CD14-positive monocyte (primary cell): ENCODE measurements around the gene SYCE1. TPM values are rescaled to one million over a fixed set of nuclear protein-coding genes. Genes with fewer than 3 reads are reported as not detected.

Experiments
- DNase-seq, 3 donors: peaks; one replicate each; pipeline ENCODE4 v3.0.0-alpha.2; 2011 to 2022
- H2AFZ ChIP-seq: 2 replicates; pipeline ENCODE4 v1.6.0; 2012; ENCODE audit warnings: mild to moderate bottlenecking, low read depth, low read length, inconsistent platforms; ENCODE audit not compliant: insufficient read depth, poor library complexity, severe bottlenecking
- H3K27ac ChIP-seq, 2 donors: 1 replicate in 1 of 2; 2 replicates in 1 of 2; pipeline ENCODE4 v1.5.1; 2012 to 2013; ENCODE audit warnings: low read length in 2 of 2, control low read depth in 1 of 2, inconsistent platforms in 1 of 2, low read depth in 1 of 2, mild to moderate bottlenecking in 1 of 2
- H3K27me3 ChIP-seq, 2 donors: one replicate each; pipeline versions ENCODE4 v1.6.0 to v1.6.1; 2011 to 2013; ENCODE audit warnings: low read length in 2 of 2; ENCODE audit not compliant: control insufficient read depth in 2 of 2, insufficient read depth in 2 of 2
- H3K36me3 ChIP-seq, 2 donors: replicated peaks in 1 of 2; 1 replicate in 1 of 2; 2 replicates in 1 of 2; pipeline versions ENCODE4 v1.5.1 to v1.6.1; 2012 to 2013; ENCODE audit warnings: low read length in 2 of 2, control low read depth in 1 of 2, inconsistent platforms in 1 of 2, mild to moderate bottlenecking in 1 of 2; ENCODE audit not compliant: insufficient read depth in 2 of 2, control insufficient read depth in 1 of 2
- H3K4me1 ChIP-seq, 2 donors: 1 replicate in 1 of 2; 2 replicates in 1 of 2; pipeline versions ENCODE4 v1.5.1 to v1.6.1; 2012 to 2013; ENCODE audit warnings: low read length in 2 of 2, control low read depth in 1 of 2, inconsistent platforms in 1 of 2, mild to moderate bottlenecking in 1 of 2, moderate library complexity in 1 of 2; ENCODE audit not compliant: insufficient read depth in 2 of 2, control insufficient read depth in 1 of 2
- H3K4me2 ChIP-seq: replicated peaks from 2 replicates; pipeline ENCODE3; 2012; ENCODE audit warnings: low read length, moderate library complexity, mild to moderate bottlenecking; ENCODE audit not compliant: poor library complexity, severe bottlenecking; ENCODE audit errors: extremely low read depth
- H3K4me3 ChIP-seq, 3 experiments: fragments of 200-600 bp in 1 of 3; sonication (generic) in 1 of 3; replicated peaks in 1 of 3; 1 replicate in 2 of 3; 2 replicates in 1 of 3; pipeline ENCODE4 v1.5.1; 2011 to 2013; ENCODE audit warnings: low read length in 3 of 3, mild to moderate bottlenecking in 3 of 3, control low read depth in 2 of 3, low read depth in 2 of 3, inconsistent platforms in 1 of 3, moderate library complexity in 1 of 3
- H3K79me2 ChIP-seq: 2 replicates; pipeline ENCODE4 v1.6.0; 2012; ENCODE audit warnings: mild to moderate bottlenecking, control low read depth, inconsistent platforms, low read length, moderate library complexity; ENCODE audit not compliant: insufficient read depth
- H3K9ac ChIP-seq: 2 replicates; pipeline ENCODE4 v1.6.0; 2017; ENCODE audit warnings: low read length, mild to moderate bottlenecking; ENCODE audit not compliant: insufficient read depth, poor library complexity, severe bottlenecking
- H3K9me3 ChIP-seq, 2 donors: replicated peaks in 1 of 2; 1 replicate in 1 of 2; 2 replicates in 1 of 2; pipeline versions ENCODE4 v1.5.1 to v1.6.1; 2012 to 2013; ENCODE audit warnings: low read length in 2 of 2, control low read depth in 1 of 2; ENCODE audit not compliant: control insufficient read depth in 1 of 2, insufficient read depth in 1 of 2
- H4K20me1 ChIP-seq: 2 replicates; pipeline ENCODE4 v1.6.0; 2012; ENCODE audit warnings: mild to moderate bottlenecking, low read length, control low read depth, moderate library complexity; ENCODE audit not compliant: insufficient read depth
- H3K27ac Mint-ChIP-seq, 7 donors: one replicate each; pipeline ENCODE4 v1.8.0; 2020; ENCODE audit warnings: mild to moderate bottlenecking in 7 of 7, mixed read lengths in 7 of 7, moderate library complexity in 6 of 7, inconsistent platforms in 2 of 7
- H3K27me3 Mint-ChIP-seq, 3 donors: one replicate each; pipeline ENCODE4 v1.8.0; 2021 to 2022; ENCODE audit warnings: low read depth in 3 of 3, mild to moderate bottlenecking in 3 of 3, mixed read lengths in 3 of 3, moderate library complexity in 3 of 3, inconsistent platforms in 1 of 3
- H3K36me3 Mint-ChIP-seq, 2 donors: one replicate each; pipeline ENCODE4 v1.8.0; 2020; ENCODE audit warnings: mixed read lengths in 2 of 2, inconsistent platforms in 1 of 2, mild to moderate bottlenecking in 1 of 2
- H3K4me1 Mint-ChIP-seq: one replicate; pipeline ENCODE4 v1.8.0; 2020; ENCODE audit warnings: mild to moderate bottlenecking, mixed read lengths
- H3K4me3 Mint-ChIP-seq, 2 donors: one replicate each; pipeline ENCODE4 v1.8.0; 2020; ENCODE audit warnings: mild to moderate bottlenecking in 2 of 2, mixed read lengths in 2 of 2, moderate library complexity in 1 of 2
- H3K9me3 Mint-ChIP-seq, 7 donors: one replicate each; pipeline ENCODE4 v1.8.0; 2020 to 2022; ENCODE audit warnings: mixed read lengths in 7 of 7, mild to moderate bottlenecking in 6 of 7, moderate library complexity in 6 of 7, inconsistent platforms in 2 of 7
- WGBS: methylation state at CpG from one replicate; pipeline ENCODE4 v1.1.5; 2013; ENCODE audit warnings: missing lambda C conversion rate; ENCODE audit not compliant: insufficient coverage; 5-methylcytosine and 5-hydroxymethylcytosine counted together
- intact Hi-C, 2 donors: fragments of 100-400 bp; cut with micrococcal nuclease; formaldehyde crosslinking; loops; one replicate each; pipeline versions ENCODE4 v1.15.0 to v1.15.1; 2023
- polyA plus RNA-seq, 3 donors: library from polyadenylated mRNA; depleted of rRNA in 1 of 3; unstranded in 2 of 3; stranded (reverse) in 1 of 3; fragments of 300-500 nt in 2 of 3; fragments of >200 nt in 1 of 3; fragmentation: Illumina TruSeq in 2 of 3; gene quantifications; 1 replicate in 2 of 3; 2 replicates in 1 of 3; pipeline ENCODE4 v1.2.3, GENCODE V29; 2012 to 2021
- TF ChIP-seq, protein P1 (sequence below): fragments of 200-600 bp; IDR thresholded peaks from one replicate; pipeline ENCODE4 v1.8.0; 2022; ENCODE audit warnings: antibody characterized with exemption, mild to moderate bottlenecking

Gene SYCE1
- polyA plus RNA-seq, 3 donors: 0.12 TPM; not detected in 2

DNA sequence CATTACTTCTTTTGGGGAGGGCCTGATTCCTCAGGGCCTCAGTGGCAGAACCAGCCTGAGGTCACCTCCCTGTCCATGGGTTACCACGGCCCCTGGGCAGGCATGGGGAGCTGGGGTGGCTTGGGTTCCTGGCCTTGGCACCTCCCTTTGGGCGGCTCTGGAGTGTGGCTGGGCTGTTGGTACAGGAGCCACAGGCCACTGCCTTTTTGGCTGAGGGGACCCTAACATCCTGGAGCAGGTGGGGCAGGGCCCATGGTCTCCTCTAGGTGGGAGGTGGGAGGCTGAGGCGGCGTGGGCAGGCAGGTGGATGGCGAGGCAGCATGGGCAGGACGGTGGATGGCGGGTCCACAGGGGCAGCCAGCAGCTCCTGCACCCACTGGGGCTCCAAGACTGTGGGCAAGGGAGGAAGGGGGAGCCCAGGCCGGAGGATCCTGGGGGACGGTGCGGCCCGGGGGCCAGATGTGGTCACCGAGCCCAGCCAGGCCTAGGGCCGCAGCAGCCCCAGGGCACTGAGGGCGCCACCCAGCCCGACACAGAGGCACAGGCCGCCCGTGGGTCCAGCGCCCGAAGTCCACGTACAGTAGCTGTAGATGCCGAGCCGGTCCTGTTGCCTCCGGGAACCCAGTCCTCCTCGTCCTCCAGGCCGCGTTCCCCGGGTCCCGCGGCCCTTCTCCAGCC lies 2.4 kb upstream of the SYCE1 start:
- DNase-seq: no peak
- no peaks in the 10 kb centered on the region for H3K4me1 Mint-ChIP-seq

DNA sequence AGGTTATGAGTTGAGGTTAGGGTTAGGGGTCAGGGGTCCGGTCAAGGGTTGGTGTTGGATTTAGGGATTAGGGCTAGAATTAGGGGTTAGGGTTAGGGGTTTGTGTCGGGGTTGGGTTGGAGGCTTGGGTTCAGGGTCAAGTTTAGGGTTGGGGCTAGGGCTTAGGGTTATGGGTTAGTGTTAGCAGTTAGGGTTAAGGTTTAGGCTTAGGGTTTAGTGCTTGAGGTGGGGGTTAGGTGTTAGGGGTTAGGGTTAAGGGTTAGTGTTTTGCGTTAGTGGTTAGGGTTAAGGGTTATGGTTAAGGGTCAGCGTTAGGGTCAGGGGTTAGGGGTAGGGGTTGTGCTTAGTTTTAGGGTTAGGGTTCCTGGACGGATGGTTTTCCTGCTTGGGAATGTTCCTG lies 1.7 kb upstream of the SYCE1 start:
- peaks cover 23 to 43% (median 37%) of the 10 kb centered on the region in 7 donors for H3K9me3 Mint-ChIP-seq
- Histone ChIP-seq H3K9me3 (peaks cover 38 to 39% of the 10 kb centered on the region in 2 donors), H2AFZ (no peak overlapping the region), H3K27me3 (peaks cover 0 to 8% of the 10 kb centered on the region in 2 donors), H3K79me2 (no peaks in the 10 kb centered on the region), H3K9ac (no peak overlapping the region), H3K4me3 (no peak overlapping the region), H3K36me3 (no peaks in the 10 kb centered on the region), H3K27ac (no peak overlapping the region), H4K20me1 (no peaks in the 10 kb centered on the region), H3K4me2 (no peak overlapping the region), H3K4me1 (no peaks in the 10 kb centered on the region)
- no peak for DNase-seq
- peaks cover 2 to 25% (median 6%) of the 10 kb centered on the region in 3 donors for H3K27me3 Mint-ChIP-seq
- peaks cover 0 to 3% of the 10 kb centered on the region in 2 donors for H3K36me3 Mint-ChIP-seq
- no peak overlapping the region for H3K4me3 Mint-ChIP-seq
- TF ChIP-seq, protein P1, sequence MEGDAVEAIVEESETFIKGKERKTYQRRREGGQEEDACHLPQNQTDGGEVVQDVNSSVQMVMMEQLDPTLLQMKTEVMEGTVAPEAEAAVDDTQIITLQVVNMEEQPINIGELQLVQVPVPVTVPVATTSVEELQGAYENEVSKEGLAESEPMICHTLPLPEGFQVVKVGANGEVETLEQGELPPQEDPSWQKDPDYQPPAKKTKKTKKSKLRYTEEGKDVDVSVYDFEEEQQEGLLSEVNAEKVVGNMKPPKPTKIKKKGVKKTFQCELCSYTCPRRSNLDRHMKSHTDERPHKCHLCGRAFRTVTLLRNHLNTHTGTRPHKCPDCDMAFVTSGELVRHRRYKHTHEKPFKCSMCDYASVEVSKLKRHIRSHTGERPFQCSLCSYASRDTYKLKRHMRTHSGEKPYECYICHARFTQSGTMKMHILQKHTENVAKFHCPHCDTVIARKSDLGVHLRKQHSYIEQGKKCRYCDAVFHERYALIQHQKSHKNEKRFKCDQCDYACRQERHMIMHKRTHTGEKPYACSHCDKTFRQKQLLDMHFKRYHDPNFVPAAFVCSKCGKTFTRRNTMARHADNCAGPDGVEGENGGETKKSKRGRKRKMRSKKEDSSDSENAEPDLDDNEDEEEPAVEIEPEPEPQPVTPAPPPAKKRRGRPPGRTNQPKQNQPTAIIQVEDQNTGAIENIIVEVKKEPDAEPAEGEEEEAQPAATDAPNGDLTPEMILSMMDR: no peak
- 100% methylated on average over 4 of the region's 5 CpGs for WGBS
- H3K4me1 Mint-ChIP-seq: no peaks in the 10 kb centered on the region
- no peak overlapping the region for H3K27ac Mint-ChIP-seq
- intact Hi-C loops: loop anchor here in 1 of 2 donors (5.0 kb wide), 1 partner anchor 145 kb away; the partner anchor contains the start of gene SPRN

More for the DNA sequence above, 2.4 kb upstream of the SYCE1 start:
- WGBS: 92% methylated on average over 29 of the region's 29 CpGs
- peaks cover 38 to 42% of the 10 kb centered on the region in 2 donors for H3K9me3 ChIP-seq
- Mint-ChIP-seq H3K27ac (peak overlapping the region in 1 of 7 donors; percentile 54), H3K9me3 (peaks cover 23 to 47% (median 39%) of the 10 kb centered on the region in 7 donors), H3K36me3 (peaks cover 0 to 3% of the 10 kb centered on the region in 2 donors), H3K4me3 (no peak overlapping the region), H3K27me3 (peaks cover 2 to 25% (median 9%) of the 10 kb centered on the region in 3 donors)
- H3K4me3 ChIP-seq: no peak overlapping the region
- intact Hi-C loops: loop anchor here in 1 of 2 donors (5.0 kb wide), 1 partner anchor 145 kb away; the partner anchor contains the start of gene SPRN
- H3K9ac ChIP-seq: no peak overlapping the region
- H3K27ac ChIP-seq: no peak overlapping the region
- no peak overlapping the region for H2AFZ ChIP-seq
- H3K36me3 ChIP-seq: no peaks in the 10 kb centered on the region
- H3K4me1 ChIP-seq: no peaks in the 10 kb centered on the region
- TF ChIP-seq, protein P1: no peak
- no peak overlapping the region for H3K4me2 ChIP-seq
- no peaks in the 10 kb centered on the region for H4K20me1 ChIP-seq
- H3K27me3 ChIP-seq: peaks cover 0 to 8% of the 10 kb centered on the region in 2 donors
- H3K79me2 ChIP-seq: no peaks in the 10 kb centered on the region
